ENCODE results near the gene BIN2.
A peak's percentile ranks its signal among the peaks of the same experiment; 100 is the strongest.

BIN2 gene

GRCh38 chr12:51244269-51244668 is 79.7 kb downstream of the BIN2 start:
- Histone ChIP-seq H3K9me3 (ENCODE audit: insufficient read depth, low read depth, low read length) (no peaks in the 10 kb centered on the region), H3K4me1 (ENCODE audit: insufficient read depth, low read length) (peaks cover 28% of the 10 kb centered on the region), H3K9ac (ENCODE audit: low read depth, low read length) (no peak overlapping the region), H3K27me3 (ENCODE audit: insufficient read depth, low read length) (no peaks in the 10 kb centered on the region), H3K36me3 (ENCODE audit: insufficient read depth, low read depth, low read length) (peaks cover 55% of the 10 kb centered on the region), H3K27ac (ENCODE audit: low read length) (no peak overlapping the region), H3K4me3 (ENCODE audit: low read length) (no peak overlapping the region)

GRCh38 chr12:51242876-51243275 is 81.1 kb downstream of the BIN2 start:
- H3K27ac ChIP-seq (ENCODE audit: low read length), result no peak overlapping the region
- H3K9ac ChIP-seq (ENCODE audit: low read depth, low read length), result no peak overlapping the region
- H3K4me1 ChIP-seq (ENCODE audit: insufficient read depth, low read length), result peaks cover 23% of the 10 kb centered on the region
- no peaks in the 10 kb centered on the region for H3K9me3 ChIP-seq (ENCODE audit: insufficient read depth, low read depth, low read length)
- H3K36me3 ChIP-seq (ENCODE audit: insufficient read depth, low read depth, low read length), result peaks cover 55% of the 10 kb centered on the region
- no peak overlapping the region for H3K4me3 ChIP-seq (ENCODE audit: low read length)
- no peaks in the 10 kb centered on the region for H3K27me3 ChIP-seq (ENCODE audit: insufficient read depth, low read length)

DNA sequence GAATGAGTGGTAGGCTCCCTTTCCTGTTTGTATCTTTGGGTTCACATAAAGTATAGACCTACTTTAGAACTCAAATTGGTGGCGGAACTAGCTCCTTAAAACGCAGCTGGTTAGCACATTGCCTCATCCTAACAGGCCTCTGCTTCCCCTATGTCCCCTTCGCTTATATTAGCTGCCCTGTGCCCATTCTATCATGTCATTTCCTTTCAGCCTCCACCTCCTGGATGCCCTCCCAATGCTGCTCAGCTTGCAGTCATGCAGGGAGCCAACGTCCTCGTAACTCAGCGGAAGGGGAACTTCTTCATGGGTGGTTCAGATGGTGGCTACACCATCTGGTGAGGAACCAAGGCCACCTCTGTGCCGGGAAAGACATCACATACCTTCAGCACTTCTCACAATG is 81.9 kb downstream of the BIN2 start:
- H3K4me1 ChIP-seq (ENCODE audit: insufficient read depth, low read length), result peaks cover 15% of the 10 kb centered on the region
- no peaks in the 10 kb centered on the region for H3K27me3 ChIP-seq (ENCODE audit: insufficient read depth, low read length)
- no peak overlapping the region for H3K4me3 ChIP-seq (ENCODE audit: low read length)
- H3K36me3 ChIP-seq (ENCODE audit: insufficient read depth, low read depth, low read length), result peaks cover 55% of the 10 kb centered on the region
- no peak overlapping the region for H3K27ac ChIP-seq (ENCODE audit: low read length)
- no peak overlapping the region for H3K9ac ChIP-seq (ENCODE audit: low read depth, low read length)
- H3K9me3 ChIP-seq (ENCODE audit: insufficient read depth, low read depth, low read length), result no peaks in the 10 kb centered on the region

DNA sequence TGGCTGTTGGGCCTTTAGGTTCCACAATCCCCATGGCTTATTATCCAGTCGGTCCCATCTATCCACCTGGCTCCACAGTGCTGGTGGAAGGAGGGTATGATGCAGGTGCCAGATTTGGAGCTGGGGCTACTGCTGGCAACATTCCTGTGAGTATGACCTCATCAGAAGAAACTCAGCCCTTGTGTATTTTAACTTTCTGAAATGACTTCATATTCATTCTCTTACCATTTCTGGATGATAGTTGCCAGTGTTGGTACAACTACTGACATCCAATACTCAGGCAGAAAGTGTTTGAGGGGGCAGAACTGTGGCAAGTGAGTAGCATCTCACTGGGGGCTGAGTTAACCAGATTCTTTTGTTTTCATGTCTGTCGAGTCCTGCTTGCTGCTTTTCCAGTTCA is 83.0 kb downstream of the BIN2 start:
- Histone ChIP-seq H3K36me3 (ENCODE audit: insufficient read depth, low read depth, low read length) (peaks cover 55% of the 10 kb centered on the region), H3K9me3 (ENCODE audit: insufficient read depth, low read depth, low read length) (no peaks in the 10 kb centered on the region), H3K4me3 (ENCODE audit: low read length) (no peak overlapping the region), H3K4me1 (ENCODE audit: insufficient read depth, low read length) (peaks cover 6% of the 10 kb centered on the region), H3K27ac (ENCODE audit: low read length) (no peak overlapping the region), H3K9ac (ENCODE audit: low read depth, low read length) (no peak overlapping the region), H3K27me3 (ENCODE audit: insufficient read depth, low read length) (no peaks in the 10 kb centered on the region)

DNA sequence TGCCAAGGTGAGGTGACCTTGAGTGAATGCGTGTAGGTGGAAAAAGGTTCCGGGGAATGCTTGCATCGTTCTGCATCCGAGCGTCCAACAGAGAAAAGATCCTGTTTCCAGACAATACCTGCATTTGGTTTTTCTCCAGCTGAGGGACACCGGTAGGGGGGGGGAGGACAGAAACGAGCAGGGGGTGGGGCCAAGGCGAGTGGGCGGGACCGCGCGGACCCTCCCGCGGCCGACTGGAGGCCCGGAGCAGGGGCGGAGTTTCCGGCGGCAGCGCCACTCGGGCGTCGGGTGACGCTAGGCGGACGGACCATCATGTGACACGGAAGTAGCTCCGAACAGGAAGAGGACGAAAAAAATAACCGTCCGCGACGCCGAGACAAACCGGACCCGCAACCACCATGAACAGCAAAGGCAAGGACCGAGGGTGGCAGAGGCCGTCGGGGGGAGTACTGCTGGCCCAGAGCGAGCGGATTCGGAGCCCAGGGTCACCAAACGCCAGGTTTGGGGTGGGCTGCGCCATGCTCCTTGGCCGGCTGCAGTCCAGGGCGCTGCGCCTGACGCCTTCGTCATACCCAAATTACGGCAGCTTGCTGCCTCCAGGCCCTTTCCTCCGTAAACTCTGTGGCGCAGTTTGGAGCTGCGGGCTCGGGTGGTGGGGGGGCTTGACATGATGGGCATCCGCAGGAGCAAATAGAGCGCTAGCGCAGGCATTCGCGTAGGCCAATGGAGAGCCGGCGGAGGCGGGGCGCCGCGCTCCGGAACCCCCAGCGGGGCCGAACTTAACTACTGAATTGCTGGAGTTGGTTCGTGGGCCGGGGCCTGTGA is 85.3 kb downstream of the BIN2 start, which contains the start of gene DAZAP2:
DAZAP2 (plus strand) TSS at position 317 of the 825 bp plus-strand sequence; CDS start at position 399, 82 bp downstream.
- H3K27ac ChIP-seq (ENCODE audit: low read length), result peak within 1 kb of the TSS; percentile 98
- H3K27me3 ChIP-seq (ENCODE audit: insufficient read depth, low read length), result no peaks in the 10 kb centered on the region
- H3K36me3 ChIP-seq (ENCODE audit: insufficient read depth, low read depth, low read length), result peaks cover 38% of the 10 kb centered on the region
- H3K9ac ChIP-seq (ENCODE audit: low read depth, low read length), result peak within 1 kb of the TSS; percentile 100
- peak within 1 kb of the TSS; percentile 99 for H3K4me3 ChIP-seq (ENCODE audit: low read length)
- no peaks in the 10 kb centered on the region for H3K9me3 ChIP-seq (ENCODE audit: insufficient read depth, low read depth, low read length)
- peaks cover 5% of the 10 kb centered on the region; the same call in 1 of the 2 replicates for H3K4me1 ChIP-seq (ENCODE audit: insufficient read depth, low read length)

DNA sequence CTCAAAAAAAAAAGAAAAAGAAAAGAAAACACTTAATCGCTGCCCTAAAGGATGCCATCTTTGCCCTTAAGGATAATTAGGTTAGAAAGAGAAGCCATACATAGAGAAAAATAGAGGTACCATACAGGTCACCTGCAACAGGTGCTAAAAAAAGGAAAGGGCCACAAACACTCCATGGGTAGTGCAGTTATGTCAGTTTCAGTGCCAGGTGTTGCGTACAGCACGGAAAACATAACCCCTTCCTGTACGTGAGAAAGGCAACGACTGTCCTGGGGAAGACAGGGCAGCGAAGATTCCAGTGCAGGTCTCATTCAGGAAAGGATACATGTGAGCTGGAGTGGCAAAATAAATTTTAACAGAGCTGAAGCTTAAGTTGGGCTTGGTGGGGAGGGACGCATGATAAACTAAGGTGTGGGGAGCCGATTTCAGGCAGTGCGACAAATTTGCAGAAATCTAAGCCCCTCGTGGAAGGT is 85.9 kb downstream of the BIN2 start:
- H3K4me3 ChIP-seq (ENCODE audit: low read length), result peak overlapping the region; percentile 99
- peak overlapping the region; percentile 81 for H3K9ac ChIP-seq (ENCODE audit: low read depth, low read length)
- peak overlapping the region; percentile 98 for H3K27ac ChIP-seq (ENCODE audit: low read length)
- H3K36me3 ChIP-seq (ENCODE audit: insufficient read depth, low read depth, low read length), result peaks cover 32% of the 10 kb centered on the region
- peaks cover 5% of the 10 kb centered on the region; the same call in 1 of the 2 replicates for H3K4me1 ChIP-seq (ENCODE audit: insufficient read depth, low read length)
- H3K9me3 ChIP-seq (ENCODE audit: insufficient read depth, low read depth, low read length), result no peaks in the 10 kb centered on the region
- no peaks in the 10 kb centered on the region for H3K27me3 ChIP-seq (ENCODE audit: insufficient read depth, low read length)

GRCh38 chr12:51234530-51234929 is 89.4 kb downstream of the BIN2 start:
- no peaks in the 10 kb centered on the region for H3K9me3 ChIP-seq (ENCODE audit: insufficient read depth, low read depth, low read length)
- H3K27me3 ChIP-seq (ENCODE audit: insufficient read depth, low read length), result no peaks in the 10 kb centered on the region
- H3K27ac ChIP-seq (ENCODE audit: low read length), result no peak overlapping the region
- H3K9ac ChIP-seq (ENCODE audit: low read depth, low read length), result no peak overlapping the region
- no peaks in the 10 kb centered on the region for H3K4me1 ChIP-seq (ENCODE audit: insufficient read depth, low read length)
- no peaks in the 10 kb centered on the region; the same call in 1 of the 2 replicates for H3K36me3 ChIP-seq (ENCODE audit: insufficient read depth, low read depth, low read length)
- no peak overlapping the region for H3K4me3 ChIP-seq (ENCODE audit: low read length)

GRCh38 chr12:51232642-51233041 is 91.3 kb downstream of the BIN2 start:
- Histone ChIP-seq H3K4me3 (ENCODE audit: low read length) (no peak overlapping the region), H3K4me1 (ENCODE audit: insufficient read depth, low read length) (no peaks in the 10 kb centered on the region), H3K27ac (ENCODE audit: low read length) (no peak overlapping the region), H3K27me3 (ENCODE audit: insufficient read depth, low read length) (no peaks in the 10 kb centered on the region), H3K36me3 (ENCODE audit: insufficient read depth, low read depth, low read length) (no peaks in the 10 kb centered on the region), H3K9ac (ENCODE audit: low read depth, low read length) (no peak overlapping the region), H3K9me3 (ENCODE audit: insufficient read depth, low read depth, low read length) (no peaks in the 10 kb centered on the region)

Data from iPS-20b (cell line).